ENCODE measurements around the gene RNF224.
A peak's percentile ranks its signal among the peaks of the same experiment; 100 is the strongest.

The RNF224 gene

GRCh38 chr9:137227054-137227852 is at the start of gene RNF224:
TSS of gene RNF224 (plus strand) at chr9:137227502. CDS start at chr9:137228336, 834 bp downstream.
- DNase-seq: peak; percentile 75

DNA sequence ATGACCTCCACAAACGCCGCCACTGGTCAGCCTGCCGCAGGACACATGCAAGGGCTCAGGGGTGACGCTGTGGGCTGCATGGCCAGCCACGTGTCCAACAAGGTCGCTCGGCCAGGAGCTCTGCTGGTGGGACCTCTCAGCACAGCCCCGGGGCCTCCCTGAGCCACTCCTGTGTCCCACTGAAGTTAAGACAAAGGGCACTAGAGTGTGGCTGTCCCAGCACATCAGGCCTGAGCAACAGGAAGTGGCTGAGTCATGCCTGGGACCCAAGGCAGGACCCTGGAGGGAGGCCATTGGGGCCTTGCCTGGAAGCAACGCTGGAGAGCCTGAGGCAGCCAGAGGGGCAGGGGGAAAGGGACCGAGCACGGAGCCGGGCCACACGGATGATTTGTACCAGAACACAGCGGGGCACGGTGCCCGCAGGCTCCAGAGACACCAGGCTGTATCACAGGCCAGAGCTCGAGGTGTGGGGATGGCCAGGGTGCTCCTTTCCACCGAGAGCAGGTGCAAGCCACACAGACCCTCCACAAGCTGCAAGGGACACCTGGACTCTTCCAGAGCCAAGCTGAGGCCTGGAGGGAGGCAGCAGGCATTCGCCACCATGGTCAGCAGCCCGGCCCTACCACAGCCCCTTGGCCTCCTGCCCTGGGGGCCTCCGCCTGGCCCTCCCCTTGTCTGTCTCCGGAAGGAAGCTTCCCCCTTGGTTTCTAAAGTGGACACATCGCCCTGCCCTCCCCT is 48.9 kb upstream of the RNF224 start:
- peak; percentile 42 for DNase-seq

DNA sequence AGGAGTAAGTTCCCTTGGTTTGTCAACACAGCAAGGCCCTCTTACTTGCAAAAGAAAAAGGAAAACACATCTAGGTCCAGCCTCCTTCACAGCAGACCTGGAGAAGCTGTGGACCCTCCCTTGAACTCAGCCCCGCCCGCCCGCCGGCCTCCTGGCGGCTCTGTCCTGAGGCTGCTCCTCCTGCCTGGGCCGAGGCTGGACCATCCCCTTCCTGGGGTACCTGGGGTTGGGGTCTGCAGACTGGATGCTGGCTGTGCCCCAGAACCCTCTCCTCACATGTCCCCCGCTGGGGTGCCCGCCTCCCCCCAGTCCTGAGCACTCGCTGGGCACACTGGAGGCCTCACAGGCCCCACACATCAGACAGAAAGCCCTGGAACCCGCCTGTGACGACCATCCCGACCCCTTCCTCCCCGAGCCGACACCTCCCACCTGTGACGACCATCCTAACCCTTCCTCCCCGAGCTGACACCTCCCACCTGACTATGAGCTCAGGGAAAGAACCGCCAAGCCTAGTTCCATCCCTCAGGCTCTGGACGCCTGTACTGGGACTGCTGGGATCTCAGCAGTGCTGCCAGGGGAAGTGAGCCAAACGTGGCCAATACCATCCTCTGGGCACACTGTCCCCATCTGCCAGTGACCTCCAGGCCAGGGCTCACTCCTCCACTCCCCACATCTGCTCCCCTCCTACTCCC is 48.2 kb upstream of the RNF224 start:
- DNase-seq: no peak

- DNase-seq: no peak
Measured at GRCh38 chr9:137179761-137180160, 47.5 kb upstream of the RNF224 start.

- DNase-seq: no peak
Measured at GRCh38 chr9:137180491-137180890, 46.8 kb upstream of the RNF224 start.

GRCh38 chr9:137181680-137182079 is 45.6 kb upstream of the RNF224 start:
- no peak for DNase-seq

DNA sequence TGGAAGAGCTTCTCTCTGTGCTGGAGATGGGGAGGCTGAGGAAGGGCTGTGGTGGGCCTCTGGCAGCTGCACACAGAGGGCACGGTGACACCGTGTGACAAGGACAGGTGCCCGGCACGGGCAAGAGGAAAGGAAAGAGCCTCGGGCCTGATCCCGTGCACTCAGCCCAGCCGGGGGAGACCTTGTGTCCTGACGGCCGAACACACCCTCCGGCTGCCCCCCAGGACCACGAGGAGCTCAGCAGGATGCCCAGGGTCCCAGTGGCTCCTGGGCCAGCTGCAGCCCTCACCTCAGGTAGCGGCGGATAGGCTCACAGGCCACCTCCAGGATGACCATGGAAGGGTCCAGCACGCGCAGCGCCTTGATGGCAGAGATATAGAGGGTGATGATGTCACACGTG is 44.5 kb upstream of the RNF224 start:
- no peak for DNase-seq

DNA sequence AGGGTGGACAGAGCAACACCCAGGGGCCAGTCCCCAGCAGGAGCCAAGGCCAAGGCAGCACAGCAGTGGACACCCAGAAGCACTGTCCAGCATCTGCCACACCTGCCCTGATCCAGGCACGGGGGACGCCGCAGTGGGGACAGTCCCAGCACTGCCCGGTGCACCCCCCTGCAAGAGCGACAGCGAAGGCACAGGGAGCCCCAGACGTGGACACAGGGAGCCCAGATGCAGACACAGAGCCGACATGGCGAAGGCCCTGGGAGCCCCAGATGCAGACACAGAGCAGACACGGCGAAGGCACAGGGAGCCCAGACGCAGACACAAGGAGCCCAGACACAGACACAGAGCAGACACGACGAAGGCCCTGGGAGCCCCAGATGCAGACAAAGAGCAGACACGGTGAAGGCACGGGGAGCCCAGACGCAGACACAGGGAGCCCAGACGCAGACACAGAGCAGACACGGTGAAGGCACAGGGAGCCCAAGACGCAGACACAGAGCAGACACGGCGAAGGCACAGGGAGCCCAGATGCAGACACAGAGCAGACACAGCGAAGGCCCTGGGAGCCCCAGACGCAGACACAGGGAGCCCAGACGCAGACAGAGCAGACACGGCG is 43.2 kb upstream of the RNF224 start:
- DNase-seq: no peak

DNA sequence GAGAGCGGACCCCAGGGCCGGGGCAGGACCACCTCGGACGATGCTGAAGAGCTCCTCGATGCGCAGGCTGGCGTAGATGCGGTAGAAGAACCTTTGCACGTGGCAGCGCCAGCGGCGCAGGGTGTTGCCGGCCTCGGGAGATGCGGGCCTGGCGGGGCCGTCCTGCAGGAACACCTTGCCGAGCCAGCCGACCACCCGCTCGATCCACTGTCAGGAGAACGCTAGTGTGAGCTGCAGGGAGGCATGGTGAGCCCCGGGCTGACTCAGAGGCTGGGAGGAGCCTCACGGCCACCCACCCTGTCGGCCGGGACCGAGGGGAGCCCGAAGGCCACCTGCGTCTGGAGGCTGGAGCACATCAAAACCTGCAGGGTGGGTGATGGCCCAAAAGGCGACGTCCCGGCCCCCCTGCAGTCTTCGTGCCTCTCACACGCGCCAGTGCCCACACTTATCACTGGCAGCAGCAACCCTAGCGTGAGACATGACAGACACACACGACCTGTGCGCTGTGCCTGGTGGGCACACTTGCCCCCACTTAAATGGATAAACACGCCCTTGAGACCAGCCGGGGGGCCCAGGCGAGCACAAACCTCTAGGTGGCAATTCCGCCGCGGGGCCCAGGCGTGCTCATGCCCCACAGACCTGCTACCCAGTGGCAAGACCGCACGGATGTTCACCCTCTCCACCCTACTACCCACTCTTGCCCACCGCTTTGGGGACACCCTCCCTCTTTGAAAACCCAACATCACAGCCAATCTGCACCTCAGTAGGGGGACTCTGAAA is 42.2 kb upstream of the RNF224 start:
- no peak for DNase-seq

GRCh38 chr9:137185921-137186320 is 41.4 kb upstream of the RNF224 start:
- DNase-seq: no peak

- no peak for DNase-seq
Measured at GRCh38 chr9:137186385-137186784, 40.9 kb upstream of the RNF224 start.

DNA sequence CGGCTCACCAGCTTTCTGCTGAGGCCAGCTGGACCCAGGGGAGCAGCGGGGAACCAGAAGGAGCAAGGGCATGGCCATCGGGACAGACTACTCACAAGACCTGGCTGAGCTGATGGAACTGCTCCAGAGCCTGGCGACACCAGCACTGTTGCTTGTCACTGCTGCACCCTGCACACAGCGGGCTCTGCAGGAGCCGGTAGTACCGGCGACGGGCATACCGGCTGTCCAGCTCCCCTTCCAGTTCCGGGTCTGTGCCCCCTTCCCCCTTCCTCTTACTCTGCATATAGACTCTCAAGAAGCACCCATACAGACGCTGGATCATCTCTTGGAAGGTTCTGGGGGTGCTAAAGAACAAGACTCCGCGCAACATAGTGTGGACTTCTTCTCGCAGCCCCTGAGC is 39.9 kb upstream of the RNF224 start:
- no peak for DNase-seq

DNA sequence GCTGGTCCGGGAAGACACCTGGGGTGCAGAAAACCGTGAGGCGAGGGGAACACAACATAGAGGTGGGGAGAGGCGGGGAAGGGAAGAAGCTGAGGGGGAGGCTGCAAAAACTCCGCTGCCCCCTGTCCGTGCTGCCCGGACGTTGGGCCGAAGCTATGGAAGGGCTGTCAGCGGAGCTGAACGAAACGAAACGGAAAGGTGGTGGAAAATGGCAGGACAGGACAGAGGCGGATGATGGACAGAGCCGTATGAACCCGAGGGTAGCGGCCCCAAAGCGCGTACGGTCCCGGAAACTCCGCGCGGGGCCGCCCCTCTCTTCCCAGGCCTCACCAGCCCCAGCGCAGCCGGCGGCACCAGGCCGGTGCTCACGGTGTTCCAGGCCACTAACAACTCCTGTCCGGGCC is 39.2 kb upstream of the RNF224 start:
- no peak for DNase-seq

GRCh38 chr9:137188490-137189296 is 38.6 kb upstream of the RNF224 start, which contains the start of the genes ANAPC2 and SSNA1:
TSS of gene ANAPC2 (minus strand) at chr9:137188560. CDS start at chr9:137188532, 28 bp downstream.
TSS of gene SSNA1 (plus strand) at chr9:137188676. CDS start at chr9:137188727, 51 bp downstream.
- peak; percentile 91 for DNase-seq

- no peak for DNase-seq
Measured at GRCh38 chr9:137189297-137190295, 37.7 kb upstream of the RNF224 start.

DNA sequence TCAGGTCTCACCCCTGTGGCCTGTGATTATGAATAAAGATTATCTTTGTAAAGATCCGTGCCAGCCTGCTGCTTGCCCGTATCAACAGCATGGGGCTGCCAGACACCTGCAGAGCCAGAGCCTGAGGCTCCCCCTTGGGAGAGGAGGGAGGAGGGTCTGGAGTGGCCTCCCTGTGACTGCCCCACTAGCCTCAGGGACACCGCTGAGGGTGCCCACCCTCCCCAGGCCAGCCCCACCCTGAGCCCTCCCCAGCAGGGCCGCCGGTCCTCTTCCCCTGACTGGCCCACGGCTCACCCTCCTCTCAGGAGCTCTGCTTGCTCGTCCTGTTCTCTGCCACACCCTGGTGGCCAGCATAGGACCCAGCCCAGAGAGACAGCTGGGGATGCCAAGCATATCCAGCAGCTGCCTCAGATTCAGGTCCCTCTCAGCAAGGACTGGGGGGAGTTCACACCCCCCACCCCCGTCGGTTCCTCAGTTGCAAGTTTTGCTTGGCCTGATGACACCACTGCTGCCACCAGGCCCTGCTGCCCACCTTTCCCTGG is 36.9 kb upstream of the RNF224 start:
- DNase-seq: no peak

DNA sequence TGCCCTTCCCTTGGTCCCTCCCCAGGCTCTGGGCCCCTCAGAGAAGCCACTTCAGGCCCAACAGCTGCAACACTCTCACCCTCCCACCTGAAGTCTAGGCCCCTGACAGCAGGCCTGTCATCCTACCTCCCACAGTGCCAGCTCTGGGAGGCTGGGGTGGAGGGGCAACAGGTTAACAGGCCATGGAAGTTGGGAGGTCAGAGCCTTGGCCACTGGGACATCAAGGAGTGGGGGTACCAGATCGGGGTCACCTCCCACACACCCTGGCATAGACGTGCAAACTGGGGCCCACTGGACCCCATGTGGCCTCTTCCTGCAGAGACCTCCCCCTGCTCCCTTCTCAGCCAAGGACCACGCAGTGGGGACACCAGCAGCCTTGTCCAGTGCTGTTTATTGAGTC is 36.1 kb upstream of the RNF224 start:
- DNase-seq: no peak

GRCh38 chr9:137191691-137192447 is 35.4 kb upstream of the RNF224 start:
- DNase-seq: no peak

DNA sequence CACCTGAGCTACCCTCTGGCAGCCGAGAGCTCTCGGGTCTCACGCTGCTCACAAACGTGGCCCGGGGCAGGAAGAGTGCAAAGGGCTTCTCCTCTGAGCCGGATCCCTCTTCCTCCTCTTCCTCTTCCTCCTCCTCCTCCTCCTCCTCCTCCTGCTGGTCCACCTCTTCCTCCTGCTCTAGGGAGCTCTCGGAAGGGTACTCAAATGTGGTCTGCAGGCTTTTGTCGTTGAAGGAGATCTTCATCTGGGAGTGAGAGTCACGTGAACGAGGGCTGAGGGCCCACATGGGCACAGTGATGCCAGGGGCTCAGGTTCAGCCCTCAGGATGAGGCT is 34.9 kb upstream of the RNF224 start:
- no peak for DNase-seq

Measured in EL (cell line).